HUES48 (cell line): ENCODE results near the gene EXD1.
"Not testable (repeated sequence)": the region's sequence is repeated elsewhere in the genome, so short reads cannot be mapped to it uniquely, and the experiment has no call there.

ENCODE experiments used
- H3K27ac ChIP-seq: one replicate; pipeline ENCODE4 v1.7.0; 2013; ENCODE audit warnings: low read depth, low read length, inconsistent platforms
- H3K27me3 ChIP-seq: 2 replicates; pipeline ENCODE4 v1.6.1; 2013; ENCODE audit warnings: mild to moderate bottlenecking, low read length; ENCODE audit not compliant: control insufficient read depth, insufficient read depth
- H3K36me3 ChIP-seq: 2 replicates; pipeline ENCODE4 v1.6.1; 2013; ENCODE audit warnings: low read length; ENCODE audit not compliant: control insufficient read depth, insufficient read depth
- H3K4me1 ChIP-seq: 2 replicates; pipeline ENCODE4 v1.6.1; 2013; ENCODE audit warnings: mild to moderate bottlenecking, low read length; ENCODE audit not compliant: control insufficient read depth, insufficient read depth
- H3K4me3 ChIP-seq: 2 replicates; pipeline ENCODE4 v1.5.1; 2013; ENCODE audit warnings: mild to moderate bottlenecking, low read depth, low read length
- H3K9ac ChIP-seq: 2 replicates; pipeline ENCODE4 v1.6.1; 2013; ENCODE audit warnings: mild to moderate bottlenecking, low read depth, low read length, moderate library complexity
- H3K9me3 ChIP-seq: 2 replicates; pipeline ENCODE4 v1.6.1; 2013; ENCODE audit warnings: low read length; ENCODE audit not compliant: control insufficient read depth, insufficient read depth

EXD1 gene

GRCh38 chr15:41256577-41257038 lies 26.1 kb upstream of the EXD1 start:
- H3K9me3 ChIP-seq: no peaks in the 10 kb centered on the region
- H3K36me3 ChIP-seq: peaks cover 26% of the 10 kb centered on the region
- H3K4me3 ChIP-seq: no peak overlapping the region
- H3K9ac ChIP-seq: no peak overlapping the region
- H3K27me3 ChIP-seq: no peaks in the 10 kb centered on the region
- H3K27ac ChIP-seq: no peak overlapping the region
- H3K4me1 ChIP-seq: no peaks in the 10 kb centered on the region

DNA sequence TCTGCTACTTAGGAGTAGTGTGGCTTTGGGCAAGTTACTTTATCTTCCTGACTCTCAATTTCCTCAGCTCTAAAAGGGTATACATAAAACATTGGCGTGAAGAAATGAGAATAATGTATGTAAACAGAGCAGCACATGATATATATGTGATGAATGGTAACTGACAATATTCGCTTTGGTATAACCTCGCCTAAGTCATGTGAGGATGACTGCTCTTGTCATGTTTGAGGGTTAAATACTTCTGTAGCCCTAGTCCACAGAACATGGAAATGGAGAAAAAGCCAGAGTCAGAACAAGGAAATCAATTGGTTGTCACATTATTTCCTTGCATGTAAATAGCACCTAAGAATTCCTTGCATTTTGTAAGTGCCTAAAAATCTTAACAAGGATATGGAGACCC lies 25.5 kb upstream of the EXD1 start:
- H3K9ac ChIP-seq: no peak overlapping the region
- no peaks in the 10 kb centered on the region for H3K4me1 ChIP-seq
- no peak overlapping the region for H3K4me3 ChIP-seq
- no peak overlapping the region for H3K27ac ChIP-seq
- no peaks in the 10 kb centered on the region for H3K9me3 ChIP-seq
- H3K36me3 ChIP-seq: peaks cover 29% of the 10 kb centered on the region
- no peaks in the 10 kb centered on the region for H3K27me3 ChIP-seq

DNA sequence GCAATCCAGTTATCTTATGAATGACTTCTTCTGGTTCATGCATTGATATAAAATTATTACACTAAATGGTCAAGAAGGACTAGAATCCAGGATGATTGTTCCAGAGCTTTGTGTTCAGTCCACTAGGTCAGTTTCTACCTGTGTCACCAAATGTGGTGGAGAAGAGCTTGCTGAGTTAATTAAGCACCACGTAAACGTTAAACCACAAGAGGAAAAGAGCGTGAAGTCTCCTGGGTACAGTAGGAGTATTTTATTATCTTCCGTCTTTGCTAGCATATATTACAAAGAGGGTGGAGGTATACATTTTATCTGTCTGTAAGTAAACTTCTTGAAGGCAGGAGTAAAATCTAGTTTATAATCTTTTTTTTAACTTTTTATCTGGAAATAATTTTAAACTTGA lies 24.0 kb upstream of the EXD1 start:
- Histone ChIP-seq H3K9me3 (no peaks in the 10 kb centered on the region), H3K36me3 (peaks cover 30% of the 10 kb centered on the region), H3K4me1 (no peaks in the 10 kb centered on the region), H3K27ac (no peak overlapping the region), H3K4me3 (no peak overlapping the region), H3K9ac (no peak overlapping the region), H3K27me3 (no peaks in the 10 kb centered on the region)

- no peaks in the 10 kb centered on the region for H3K27me3 ChIP-seq
- no peaks in the 10 kb centered on the region for H3K4me1 ChIP-seq
- H3K9me3 ChIP-seq: no peaks in the 10 kb centered on the region
- no peak overlapping the region for H3K27ac ChIP-seq
- no peak overlapping the region for H3K9ac ChIP-seq
- peaks cover 10% of the 10 kb centered on the region for H3K36me3 ChIP-seq
- H3K4me3 ChIP-seq: no peak overlapping the region
These were observed 20.9 kb upstream of the EXD1 start for GRCh38 chr15:41251411-41251810.

DNA sequence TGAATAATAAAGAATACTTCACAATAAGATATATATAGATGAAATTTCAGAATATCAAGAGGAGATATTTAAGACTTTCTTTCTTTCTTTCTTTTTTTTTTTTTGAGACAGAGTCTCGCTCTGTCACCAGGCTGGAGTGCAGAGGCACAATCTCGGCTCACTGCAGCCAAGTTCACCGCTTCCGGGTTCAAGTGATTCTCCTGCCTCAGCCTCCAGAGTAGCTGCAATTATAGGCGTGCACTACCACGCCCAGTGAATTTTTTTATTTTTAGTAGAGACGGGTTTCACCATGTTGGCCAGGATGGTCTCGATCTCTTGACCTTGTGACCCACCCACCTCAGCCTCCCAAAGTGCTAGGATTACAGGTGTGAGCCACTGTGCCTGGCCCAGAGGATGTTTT lies 20.2 kb upstream of the EXD1 start:
- not testable (repeated sequence) for H3K9ac ChIP-seq, H3K9me3 ChIP-seq, H3K27me3 ChIP-seq, H3K4me3 ChIP-seq, H3K4me1 ChIP-seq, H3K27ac ChIP-seq
- H3K36me3 ChIP-seq: peaks cover 10% of the 10 kb centered on the region

- Histone ChIP-seq H3K36me3 (peaks cover 28% of the 10 kb centered on the region), H3K4me1 (no peaks in the 10 kb centered on the region), H3K4me3 (no peak overlapping the region), H3K27ac (no peak overlapping the region), H3K27me3 (no peaks in the 10 kb centered on the region), H3K9me3 (no peaks in the 10 kb centered on the region), H3K9ac (no peak overlapping the region)
These were observed 10.8 kb upstream of the EXD1 start for GRCh38 chr15:41241221-41241964.

DNA sequence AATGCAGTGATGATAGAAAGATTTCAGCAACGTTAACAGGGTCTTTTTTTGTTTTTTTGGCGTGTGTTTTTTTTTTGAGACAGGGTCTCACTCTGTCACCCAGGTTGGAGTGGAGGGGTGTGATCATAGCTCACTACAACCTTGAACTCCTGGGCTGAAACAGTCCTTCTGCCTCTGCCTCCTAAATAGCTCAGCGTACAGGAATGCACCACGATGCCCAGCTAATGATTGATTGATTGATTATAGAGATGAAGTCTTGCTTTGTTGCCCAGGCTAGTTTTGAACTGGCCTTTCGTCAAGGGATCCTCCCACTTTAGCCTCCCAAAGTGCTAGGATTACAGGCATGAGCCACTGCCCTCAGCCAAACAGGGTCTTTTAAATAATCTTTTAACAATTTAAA lies 7.5 kb upstream of the EXD1 start:
- H3K4me1 ChIP-seq: no peaks in the 10 kb centered on the region

DNA sequence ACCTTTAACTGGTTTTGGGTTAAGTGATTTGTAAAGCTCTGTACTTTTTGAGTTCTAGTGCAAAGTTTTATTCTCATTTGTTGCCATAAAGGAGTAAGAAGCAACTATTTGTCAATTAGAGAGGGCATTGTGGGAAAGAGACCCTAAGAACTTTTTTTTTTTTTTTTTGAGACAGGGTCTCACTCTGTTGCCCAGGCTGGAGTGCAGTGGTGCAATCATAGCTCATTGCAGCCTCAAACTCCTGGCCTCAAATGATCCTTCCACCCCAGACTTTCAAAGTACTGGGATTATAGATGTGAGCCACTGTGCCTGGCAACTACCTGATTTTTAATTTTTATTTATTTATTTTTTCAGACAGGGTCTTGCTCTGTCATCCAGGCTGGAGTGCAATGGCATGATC lies 5.4 kb upstream of the EXD1 start:
- no peaks in the 10 kb centered on the region for H3K36me3 ChIP-seq
- no peak overlapping the region for H3K4me3 ChIP-seq
- no peaks in the 10 kb centered on the region for H3K27me3 ChIP-seq
- no peak overlapping the region for H3K27ac ChIP-seq
- H3K4me1 ChIP-seq: peaks cover 4% of the 10 kb centered on the region; the same call in 1 of the 2 replicates
- no peaks in the 10 kb centered on the region for H3K9me3 ChIP-seq
- no peak overlapping the region for H3K9ac ChIP-seq

More for the DNA sequence above, 7.5 kb upstream of the EXD1 start:
- Histone ChIP-seq H3K36me3 (peaks cover 5% of the 10 kb centered on the region; the same call in 1 of the 2 replicates), H3K4me3 (no peak overlapping the region), H3K9me3 (no peaks in the 10 kb centered on the region), H3K27me3 (no peaks in the 10 kb centered on the region), H3K27ac (no peak overlapping the region), H3K9ac (no peak overlapping the region)

DNA sequence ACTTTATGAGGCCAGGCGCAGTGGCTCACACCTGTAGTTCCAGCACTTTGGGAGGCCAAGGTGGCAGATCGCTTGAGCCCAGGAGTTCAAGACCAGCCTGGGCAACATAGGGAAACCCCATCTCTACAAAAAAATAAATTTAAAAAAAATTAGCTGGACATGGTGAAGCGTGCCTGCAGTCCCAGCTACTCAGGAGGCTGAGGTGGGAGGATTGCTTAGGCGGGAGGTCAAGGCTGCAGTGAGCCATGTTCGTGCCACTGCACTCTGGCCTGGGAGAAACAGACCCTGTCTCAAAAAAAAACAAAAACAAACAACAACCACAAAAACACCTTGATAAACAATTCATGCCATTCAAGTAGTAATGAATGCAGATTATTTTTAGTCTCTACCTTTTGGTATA lies 4.7 kb upstream of the EXD1 start:
- not testable (repeated sequence) for H3K27ac ChIP-seq, H3K36me3 ChIP-seq, H3K4me3 ChIP-seq, H3K9me3 ChIP-seq, H3K4me1 ChIP-seq, H3K27me3 ChIP-seq, H3K9ac ChIP-seq

DNA sequence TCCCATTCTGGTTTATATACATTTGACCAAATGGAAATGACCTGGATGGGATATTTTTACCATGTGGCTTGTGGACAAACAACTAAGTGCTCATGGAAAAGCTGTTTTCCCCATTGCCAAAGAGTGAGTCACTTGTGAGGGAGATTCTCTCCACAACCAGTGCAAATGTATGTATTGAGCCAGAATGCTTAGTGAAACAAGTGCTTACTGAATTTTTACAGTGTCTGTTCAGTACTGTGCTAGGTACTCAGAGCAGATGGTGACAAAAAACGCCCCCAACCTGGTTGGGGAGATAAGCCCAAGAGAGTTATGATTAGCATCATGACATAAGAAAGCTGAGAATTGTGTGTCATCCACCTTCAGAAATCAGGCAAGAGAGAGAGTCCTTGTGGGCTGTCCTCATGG lies 2.8 kb upstream of the EXD1 start:
- H3K4me1 ChIP-seq: peaks cover 4% of the 10 kb centered on the region; the same call in 1 of the 2 replicates
- no peak overlapping the region for H3K27ac ChIP-seq
- H3K27me3 ChIP-seq: no peaks in the 10 kb centered on the region
- no peaks in the 10 kb centered on the region for H3K9me3 ChIP-seq
- no peak overlapping the region for H3K4me3 ChIP-seq
- no peak overlapping the region for H3K9ac ChIP-seq
- no peaks in the 10 kb centered on the region for H3K36me3 ChIP-seq

- Histone ChIP-seq H3K9ac (peak overlapping the region; percentile 79), H3K9me3 (no peaks in the 10 kb centered on the region), H3K4me3 (peak overlapping the region; percentile 91), H3K27ac (peak overlapping the region; percentile 84), H3K4me1 (peaks cover 4% of the 10 kb centered on the region; the same call in 1 of the 2 replicates), H3K36me3 (no peaks in the 10 kb centered on the region), H3K27me3 (no peaks in the 10 kb centered on the region)
These were observed 1.1 kb upstream of the EXD1 start for GRCh38 chr15:41231422-41232226.
